Mammary epithelial cell (primary cell): Measurements from ENCODE around the gene RBM17.

Experiments
- EZH2 ChIP-seq: IDR thresholded peaks from 2 replicates; pipeline ENCODE4 v1.6.1; 2012; ENCODE audit warnings: low read length, inconsistent platforms, borderline replicate concordance
- TF ChIP-seq, protein P1 (sequence below), 2 donors: IDR thresholded peaks in 1 of 2; conservative IDR thresholded peaks in 1 of 2; 2 replicates each; pipeline ENCODE4 v1.5.1; 2011 to 2012; ENCODE audit warnings: inconsistent platforms in 2 of 2, low read length in 2 of 2, mild to moderate bottlenecking in 2 of 2, control low read depth in 1 of 2, low read depth in 1 of 2; ENCODE audit not compliant: insufficient read depth in 1 of 2; ENCODE audit errors: extremely low read depth in 1 of 2

GRCh38 chr10:6142644-6143043, 53.8 kb downstream of the RBM17 start:
- TF ChIP-seq, protein P1, sequence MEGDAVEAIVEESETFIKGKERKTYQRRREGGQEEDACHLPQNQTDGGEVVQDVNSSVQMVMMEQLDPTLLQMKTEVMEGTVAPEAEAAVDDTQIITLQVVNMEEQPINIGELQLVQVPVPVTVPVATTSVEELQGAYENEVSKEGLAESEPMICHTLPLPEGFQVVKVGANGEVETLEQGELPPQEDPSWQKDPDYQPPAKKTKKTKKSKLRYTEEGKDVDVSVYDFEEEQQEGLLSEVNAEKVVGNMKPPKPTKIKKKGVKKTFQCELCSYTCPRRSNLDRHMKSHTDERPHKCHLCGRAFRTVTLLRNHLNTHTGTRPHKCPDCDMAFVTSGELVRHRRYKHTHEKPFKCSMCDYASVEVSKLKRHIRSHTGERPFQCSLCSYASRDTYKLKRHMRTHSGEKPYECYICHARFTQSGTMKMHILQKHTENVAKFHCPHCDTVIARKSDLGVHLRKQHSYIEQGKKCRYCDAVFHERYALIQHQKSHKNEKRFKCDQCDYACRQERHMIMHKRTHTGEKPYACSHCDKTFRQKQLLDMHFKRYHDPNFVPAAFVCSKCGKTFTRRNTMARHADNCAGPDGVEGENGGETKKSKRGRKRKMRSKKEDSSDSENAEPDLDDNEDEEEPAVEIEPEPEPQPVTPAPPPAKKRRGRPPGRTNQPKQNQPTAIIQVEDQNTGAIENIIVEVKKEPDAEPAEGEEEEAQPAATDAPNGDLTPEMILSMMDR (conservative IDR thresholded peaks at IDR 0.05 in 1 of 2, IDR thresholded peaks at IDR 0.05 in 1 of 2; ENCODE audit: extremely low read depth in 1 of 2, insufficient read depth in 1 of 2, low read depth in 1 of 2, low read length in 2 of 2): no peak
- no peak for TF ChIP-seq EZH2
